ENCODE measurements around the gene SLC14A1.

- TF ChIP-seq, protein P1, sequence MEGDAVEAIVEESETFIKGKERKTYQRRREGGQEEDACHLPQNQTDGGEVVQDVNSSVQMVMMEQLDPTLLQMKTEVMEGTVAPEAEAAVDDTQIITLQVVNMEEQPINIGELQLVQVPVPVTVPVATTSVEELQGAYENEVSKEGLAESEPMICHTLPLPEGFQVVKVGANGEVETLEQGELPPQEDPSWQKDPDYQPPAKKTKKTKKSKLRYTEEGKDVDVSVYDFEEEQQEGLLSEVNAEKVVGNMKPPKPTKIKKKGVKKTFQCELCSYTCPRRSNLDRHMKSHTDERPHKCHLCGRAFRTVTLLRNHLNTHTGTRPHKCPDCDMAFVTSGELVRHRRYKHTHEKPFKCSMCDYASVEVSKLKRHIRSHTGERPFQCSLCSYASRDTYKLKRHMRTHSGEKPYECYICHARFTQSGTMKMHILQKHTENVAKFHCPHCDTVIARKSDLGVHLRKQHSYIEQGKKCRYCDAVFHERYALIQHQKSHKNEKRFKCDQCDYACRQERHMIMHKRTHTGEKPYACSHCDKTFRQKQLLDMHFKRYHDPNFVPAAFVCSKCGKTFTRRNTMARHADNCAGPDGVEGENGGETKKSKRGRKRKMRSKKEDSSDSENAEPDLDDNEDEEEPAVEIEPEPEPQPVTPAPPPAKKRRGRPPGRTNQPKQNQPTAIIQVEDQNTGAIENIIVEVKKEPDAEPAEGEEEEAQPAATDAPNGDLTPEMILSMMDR (IDR thresholded peaks at IDR 0.05; ENCODE audit: low read depth, low read length, poor library complexity, severe bottlenecking): no peak
- no peak for TF ChIP-seq EZH2phosphoT487 (IDR thresholded peaks at IDR 0.05; ENCODE audit: borderline replicate concordance, low read length)
Observed at GRCh38 chr18:45686891-45687611, 36.9 kb upstream of the SLC14A1 start.
